Dedifferentiated amniotic fluid mesenchymal stem cell (primary cell): ENCODE results near the gene IDI2.
"Not testable (repeated sequence)": the region's sequence is repeated elsewhere in the genome, so short reads cannot be mapped to it uniquely, and the experiment has no call there.

Experiments
- DNase-seq: peaks from one replicate; pipeline ENCODE4 v3.0.0-alpha.2; 2016; ENCODE audit errors: extremely low spot score

IDI2 gene

GRCh38 chr10:1025683-1026082, at the start of gene IDI2:
Gene IDI2 (minus strand): TSS chr10:1025859. CDS start chr10:1024723, 1,136 bp downstream.
- DNase-seq: no peak

- DNase-seq: no peak
These were observed 49.2 kb upstream of the IDI2 start for GRCh38 chr10:1074748-1075308.

GRCh38 chr10:1074052-1074747, 48.5 kb upstream of the IDI2 start:
- DNase-seq: no peak

- DNase-seq: no peak
These were observed 45.3 kb upstream of the IDI2 start for GRCh38 chr10:1070919-1071318.

- DNase-seq: no peak
These were observed 43.0 kb upstream of the IDI2 start for GRCh38 chr10:1068380-1069361.

GRCh38 chr10:1066734-1067133, 41.1 kb upstream of the IDI2 start:
- not testable (repeated sequence) for DNase-seq

GRCh38 chr10:1064964-1065247, 39.2 kb upstream of the IDI2 start:
- no peak for DNase-seq

GRCh38 chr10:1063232-1063865, 37.7 kb upstream of the IDI2 start:
- no peak for DNase-seq

- DNase-seq: no peak
These were observed 36.5 kb upstream of the IDI2 start for GRCh38 chr10:1061930-1062774.

GRCh38 chr10:1059902-1060301, 34.2 kb upstream of the IDI2 start:
- DNase-seq: no peak

GRCh38 chr10:1058017-1058416, 32.4 kb upstream of the IDI2 start:
- DNase-seq: no peak

- no peak for DNase-seq
These were observed 31.5 kb upstream of the IDI2 start for GRCh38 chr10:1057106-1057657.

- DNase-seq: peak; percentile 70
These were observed 30.9 kb upstream of the IDI2 start, which contains the start of gene WDR37 for GRCh38 chr10:1056326-1057105. Gene WDR37 (plus strand): TSS chr10:1056385. CDS start chr10:1072156, 15,771 bp downstream.

- no peak for DNase-seq
These were observed 29.0 kb upstream of the IDI2 start for GRCh38 chr10:1054684-1055083.

- DNase-seq: no peak
These were observed 24.9 kb upstream of the IDI2 start for GRCh38 chr10:1050554-1050953.

GRCh38 chr10:1050145-1050544, 24.5 kb upstream of the IDI2 start:
- no peak for DNase-seq

- peak; percentile 39 for DNase-seq
These were observed 23.8 kb upstream of the IDI2 start for GRCh38 chr10:1049425-1049958.

GRCh38 chr10:1048732-1049424, 23.2 kb upstream of the IDI2 start, which contains the start of gene IDI1:
Gene IDI1 (minus strand): TSS chr10:1049119. CDS start chr10:1049003, 116 bp downstream.
- peak; percentile 99 for DNase-seq

GRCh38 chr10:1048349-1048731, 22.7 kb upstream of the IDI2 start:
- no peak for DNase-seq
